GM06990 (cell line): Measurements from ENCODE around the gene CYTH3.
"Not testable (repeated sequence)": the region's sequence is repeated elsewhere in the genome, so short reads cannot be mapped to it uniquely, and the experiment has no call there.

Experiments
- DNase-seq: peaks from one replicate; pipeline ENCODE4 v3.0.0-alpha.2; 2011; ENCODE audit not compliant: insufficient read length; ENCODE audit errors: extremely low read depth
- H3K27me3 ChIP-seq: replicated peaks from 2 replicates; pipeline ENCODE4 v1.6.0; 2011; ENCODE audit warnings: low read length; ENCODE audit not compliant: control insufficient read depth, insufficient read depth
- H3K36me3 ChIP-seq: 2 replicates; pipeline ENCODE4 v1.5.1; 2011; ENCODE audit warnings: low read length; ENCODE audit not compliant: control insufficient read depth, insufficient read depth
- H3K4me3 ChIP-seq: replicated peaks from 2 replicates; pipeline ENCODE4 v1.5.1; 2011; ENCODE audit warnings: low read depth, mild to moderate bottlenecking, control low read depth, low read length
- TF ChIP-seq, protein P1 (sequence below): IDR thresholded peaks from 2 replicates; pipeline ENCODE4 v1.5.1; 2011; ENCODE audit warnings: low read length, control low read depth, mild to moderate bottlenecking, inconsistent platforms; ENCODE audit not compliant: insufficient read depth, poor library complexity, severe bottlenecking

Gene CYTH3

DNA sequence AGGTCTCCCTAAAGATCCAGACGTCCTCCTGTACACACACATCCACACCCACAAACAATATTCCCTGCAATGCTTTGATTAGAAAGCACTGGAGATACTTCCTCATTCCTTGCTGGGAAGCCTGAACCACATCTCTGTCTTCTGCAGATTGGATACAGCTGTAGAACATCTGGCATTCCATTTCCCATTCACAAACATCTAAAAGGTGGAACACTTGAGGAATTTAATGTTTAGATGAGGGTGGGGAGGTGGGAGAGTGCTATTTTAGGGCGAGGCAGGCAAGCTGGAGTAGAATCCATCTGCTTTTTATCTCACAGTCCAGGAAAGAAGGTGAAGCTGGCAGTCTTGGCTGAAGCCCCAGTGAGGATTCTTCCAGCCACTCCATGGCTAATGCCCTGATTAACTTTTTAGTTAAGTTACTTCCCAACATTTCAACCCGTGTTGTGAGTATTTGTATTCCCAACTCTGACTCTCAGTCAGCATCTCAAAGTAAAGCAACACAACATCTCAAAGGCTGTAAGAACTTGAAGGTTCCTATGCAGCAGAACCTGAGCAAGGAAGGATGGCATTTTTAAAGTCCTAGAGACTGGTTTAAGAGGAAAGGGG is 46.1 kb downstream of the CYTH3 start:
- TF ChIP-seq, protein P1, sequence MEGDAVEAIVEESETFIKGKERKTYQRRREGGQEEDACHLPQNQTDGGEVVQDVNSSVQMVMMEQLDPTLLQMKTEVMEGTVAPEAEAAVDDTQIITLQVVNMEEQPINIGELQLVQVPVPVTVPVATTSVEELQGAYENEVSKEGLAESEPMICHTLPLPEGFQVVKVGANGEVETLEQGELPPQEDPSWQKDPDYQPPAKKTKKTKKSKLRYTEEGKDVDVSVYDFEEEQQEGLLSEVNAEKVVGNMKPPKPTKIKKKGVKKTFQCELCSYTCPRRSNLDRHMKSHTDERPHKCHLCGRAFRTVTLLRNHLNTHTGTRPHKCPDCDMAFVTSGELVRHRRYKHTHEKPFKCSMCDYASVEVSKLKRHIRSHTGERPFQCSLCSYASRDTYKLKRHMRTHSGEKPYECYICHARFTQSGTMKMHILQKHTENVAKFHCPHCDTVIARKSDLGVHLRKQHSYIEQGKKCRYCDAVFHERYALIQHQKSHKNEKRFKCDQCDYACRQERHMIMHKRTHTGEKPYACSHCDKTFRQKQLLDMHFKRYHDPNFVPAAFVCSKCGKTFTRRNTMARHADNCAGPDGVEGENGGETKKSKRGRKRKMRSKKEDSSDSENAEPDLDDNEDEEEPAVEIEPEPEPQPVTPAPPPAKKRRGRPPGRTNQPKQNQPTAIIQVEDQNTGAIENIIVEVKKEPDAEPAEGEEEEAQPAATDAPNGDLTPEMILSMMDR = no peak
- Histone ChIP-seq H3K27me3 (no peaks in the 10 kb centered on the region), H3K36me3 (no peaks in the 10 kb centered on the region), H3K4me3 (no peak overlapping the region)
- DNase-seq = no peak

DNA sequence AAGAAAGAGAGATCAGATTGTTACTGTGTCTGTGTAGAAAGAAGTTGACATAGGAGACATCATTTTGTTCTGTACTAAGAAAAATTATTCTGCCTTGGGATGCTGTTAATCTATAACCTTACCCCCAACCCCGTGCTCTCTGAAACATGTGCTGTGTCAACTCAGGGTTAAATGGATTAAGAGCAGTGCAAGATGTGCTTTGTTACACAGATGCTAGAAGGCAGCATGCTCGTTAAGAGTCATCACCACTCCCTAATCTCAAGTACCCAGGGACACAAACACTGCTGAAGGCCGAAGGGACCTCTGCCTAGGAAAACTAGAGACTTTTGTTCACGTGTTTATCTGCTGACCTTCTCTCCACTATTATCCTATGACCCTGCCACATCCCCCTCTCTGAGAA is 49.0 kb downstream of the CYTH3 start:
- H3K4me3 ChIP-seq, H3K27me3 ChIP-seq, H3K36me3 ChIP-seq, DNase-seq: not testable (repeated sequence)

DNA sequence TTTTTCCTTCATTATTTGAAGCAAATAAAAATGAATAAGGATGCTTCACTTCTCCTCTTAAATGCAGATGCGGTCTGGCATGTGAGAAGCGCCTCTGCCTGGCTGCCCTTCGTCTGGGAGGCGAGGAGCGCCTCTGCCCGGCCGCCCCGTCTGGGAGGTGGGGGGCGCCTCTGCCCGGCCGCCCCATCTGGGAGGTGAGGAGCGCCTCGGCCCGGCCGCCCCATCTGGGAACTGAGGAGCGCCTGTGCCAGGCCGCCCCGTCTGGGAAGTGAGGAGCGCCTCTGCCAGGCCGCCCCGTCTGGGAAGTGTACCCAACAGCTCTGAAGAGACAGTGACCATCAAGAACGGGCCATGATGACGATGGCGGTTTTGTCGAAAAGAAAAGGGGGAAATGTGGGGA is 49.4 kb downstream of the CYTH3 start:
- DNase-seq, H3K4me3 ChIP-seq, H3K36me3 ChIP-seq, H3K27me3 ChIP-seq: not testable (repeated sequence)

DNA sequence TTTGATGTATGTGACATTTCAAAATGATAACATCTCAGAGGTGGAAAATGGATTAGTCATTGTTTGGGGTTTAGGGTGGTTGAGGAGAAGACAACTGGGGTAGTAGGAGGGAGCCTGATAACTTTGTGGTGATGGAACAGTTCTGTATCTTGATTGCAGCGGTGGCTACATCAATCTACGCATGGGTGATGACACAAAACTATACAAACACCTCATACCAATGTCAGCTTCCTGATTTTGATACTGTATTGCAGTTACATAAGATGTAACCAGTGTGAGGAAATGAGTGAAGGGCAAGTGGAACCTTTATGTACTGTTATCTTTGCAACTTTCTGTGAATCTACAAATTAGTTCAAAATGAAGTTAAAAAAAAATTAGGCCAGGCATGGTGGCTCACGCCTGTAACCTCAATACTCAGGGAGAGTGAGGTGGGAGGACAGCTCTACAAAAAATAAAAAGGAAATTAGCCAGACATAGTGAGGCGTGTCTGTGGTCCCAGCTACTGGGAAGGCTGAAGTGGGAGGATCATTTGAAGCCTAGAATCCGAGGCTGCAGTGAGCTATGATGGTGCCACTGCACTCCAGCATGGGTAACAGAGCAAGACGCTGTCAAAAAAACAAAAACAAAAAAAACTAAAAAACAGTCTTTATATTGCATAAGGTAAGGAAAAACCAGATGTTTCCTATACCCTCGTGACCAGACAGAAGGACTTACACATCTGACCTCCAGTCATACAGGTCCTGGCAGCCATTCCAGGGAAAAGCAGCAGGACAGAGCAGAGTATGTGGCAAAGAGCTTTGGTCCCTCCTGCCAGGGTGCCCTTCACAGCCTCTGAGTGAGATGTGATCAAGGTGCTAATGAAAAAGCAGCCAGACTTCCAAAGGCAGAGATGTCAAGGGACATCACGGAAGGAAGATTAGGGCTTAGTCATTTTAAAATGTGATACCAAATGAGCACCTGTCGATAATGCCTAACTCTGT is 50.8 kb downstream of the CYTH3 start:
- Histone ChIP-seq H3K4me3 (no peak overlapping the region), H3K27me3 (no peaks in the 10 kb centered on the region), H3K36me3 (no peaks in the 10 kb centered on the region)
- TF ChIP-seq, protein P1 = no peak
- DNase-seq = no peak

DNA sequence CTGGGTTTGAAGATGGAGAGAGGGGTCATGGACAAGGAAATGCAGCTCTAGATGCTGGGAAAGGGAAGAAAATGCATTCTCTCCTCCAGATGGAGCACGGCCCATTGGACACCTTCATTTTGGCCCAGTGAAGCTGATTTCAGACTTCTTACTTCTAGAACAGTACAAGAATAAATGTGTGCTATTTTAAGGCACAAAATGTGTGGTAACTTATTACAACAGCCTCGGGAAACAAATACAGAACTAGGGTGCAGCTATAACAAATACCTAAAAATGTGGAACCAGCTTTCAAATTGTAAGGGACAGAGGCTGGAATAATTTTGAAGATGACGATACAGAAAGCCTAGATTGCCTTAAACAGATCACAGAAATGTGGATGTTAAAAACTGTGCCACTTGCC is 54.1 kb downstream of the CYTH3 start:
- Histone ChIP-seq H3K27me3 (no peaks in the 10 kb centered on the region), H3K36me3 (no peaks in the 10 kb centered on the region), H3K4me3 (no peak overlapping the region)
- TF ChIP-seq, protein P1 = no peak
- DNase-seq = no peak

DNA sequence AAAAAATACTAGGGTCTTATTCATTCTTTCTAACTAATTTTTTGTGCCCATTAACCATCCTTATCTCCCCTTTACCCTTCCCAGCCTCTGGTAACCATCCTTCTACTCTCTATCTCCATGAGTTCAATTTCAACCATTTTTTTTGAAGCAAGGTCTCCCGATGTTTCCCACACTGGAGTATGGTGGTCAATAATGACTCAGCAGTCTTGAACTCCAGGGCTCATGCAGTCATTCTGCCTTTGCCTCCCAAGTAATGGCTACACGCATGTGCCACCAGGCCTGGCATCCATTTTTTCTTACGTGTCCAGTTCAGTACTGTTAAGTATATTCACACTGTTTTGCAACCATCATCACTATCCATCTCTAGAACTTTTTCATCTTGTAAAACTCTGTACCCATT is 60.4 kb downstream of the CYTH3 start:
- Histone ChIP-seq H3K36me3 (no peaks in the 10 kb centered on the region), H3K27me3 (no peaks in the 10 kb centered on the region), H3K4me3 (no peak overlapping the region)
- TF ChIP-seq, protein P1 = no peak
- DNase-seq = no peak
